Amniotic stem cell (primary cell): Measurements from ENCODE around the gene ABLIM2.
"Not testable (repeated sequence)": the region's sequence is repeated elsewhere in the genome, so short reads cannot be mapped to it uniquely, and the experiment has no call there.

ENCODE experiments used
- DNase-seq: peaks from one replicate; lab custom pipeline; 2025; lab: John Stamatoyannopoulos, UW

Gene ABLIM2

DNA sequence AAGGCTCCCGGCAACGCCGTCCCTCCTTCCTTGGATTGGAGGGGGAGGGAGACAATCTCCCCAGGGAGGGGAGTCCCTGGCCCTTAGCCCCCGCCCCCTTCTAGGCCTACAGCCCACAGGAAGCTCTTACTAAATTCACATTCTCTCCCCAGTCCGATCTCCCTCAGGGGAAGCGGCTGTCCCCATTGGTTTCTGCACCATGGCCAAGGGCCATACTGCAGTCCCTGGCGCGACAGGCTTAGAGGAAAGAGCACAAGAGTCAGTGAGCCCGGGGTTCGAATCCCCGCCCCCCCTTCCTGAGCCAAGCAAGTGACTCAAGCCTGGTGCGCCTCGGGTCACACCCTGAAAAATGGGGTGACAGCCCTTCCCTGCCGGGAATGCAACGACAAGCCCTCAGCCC is 1.1 kb downstream of the ABLIM2 start:
- DNase-seq: no peak

DNA sequence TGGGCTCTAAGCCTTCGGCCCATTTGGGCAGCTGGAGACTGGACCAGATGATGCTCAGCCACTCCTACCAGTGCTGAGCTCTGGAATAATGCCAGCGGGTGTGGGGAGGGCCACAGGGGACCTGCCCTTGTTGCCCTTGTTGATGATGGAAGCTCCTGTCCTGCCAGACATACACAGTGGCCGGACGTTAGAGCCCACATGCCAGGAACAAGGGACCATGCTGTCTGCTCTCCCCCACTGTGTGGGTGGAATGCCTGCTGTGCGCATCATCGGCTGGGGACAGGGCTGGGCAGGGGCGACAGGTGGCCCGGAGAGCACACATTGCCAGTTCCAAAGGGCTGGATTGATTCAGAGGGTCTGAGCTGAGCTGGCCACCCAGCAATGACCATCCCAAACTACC is 2.0 kb downstream of the ABLIM2 start:
- DNase-seq: no peak

DNA sequence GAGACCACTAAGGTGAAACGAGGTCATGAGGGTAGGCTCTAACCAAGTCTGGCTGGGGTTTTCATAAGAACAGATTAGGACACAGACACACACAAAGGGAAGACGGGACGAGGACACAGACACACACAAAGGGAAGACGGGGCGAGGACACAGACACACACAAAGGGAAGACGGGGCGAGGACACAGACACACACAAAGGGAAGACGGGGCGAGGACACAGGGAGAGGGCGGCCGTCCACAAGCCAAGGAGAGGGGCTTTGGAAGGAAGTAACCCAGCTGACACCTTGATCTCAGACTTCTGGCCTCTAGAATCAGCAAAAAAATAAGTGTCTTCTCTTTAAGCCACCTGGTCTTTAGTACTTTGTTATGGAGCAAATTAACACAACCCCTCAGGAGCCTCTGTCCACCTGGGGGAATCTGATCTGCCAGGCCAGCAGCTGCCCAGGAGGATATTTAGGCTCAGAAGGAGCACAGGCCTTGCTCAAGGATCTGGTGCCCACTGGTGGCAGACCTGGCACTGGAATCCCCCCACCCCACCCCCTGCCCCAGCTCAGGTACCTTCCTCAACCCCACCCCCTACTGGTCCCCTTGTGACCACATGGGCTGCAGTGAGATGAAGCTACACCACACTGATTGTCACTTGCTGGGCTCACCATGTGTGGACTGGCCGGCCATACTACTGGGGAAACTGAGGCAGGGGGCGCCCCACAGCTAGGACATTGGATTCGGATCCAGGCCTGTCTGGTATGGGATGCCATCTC is 2.8 kb downstream of the ABLIM2 start:
- DNase-seq: no peak

DNA sequence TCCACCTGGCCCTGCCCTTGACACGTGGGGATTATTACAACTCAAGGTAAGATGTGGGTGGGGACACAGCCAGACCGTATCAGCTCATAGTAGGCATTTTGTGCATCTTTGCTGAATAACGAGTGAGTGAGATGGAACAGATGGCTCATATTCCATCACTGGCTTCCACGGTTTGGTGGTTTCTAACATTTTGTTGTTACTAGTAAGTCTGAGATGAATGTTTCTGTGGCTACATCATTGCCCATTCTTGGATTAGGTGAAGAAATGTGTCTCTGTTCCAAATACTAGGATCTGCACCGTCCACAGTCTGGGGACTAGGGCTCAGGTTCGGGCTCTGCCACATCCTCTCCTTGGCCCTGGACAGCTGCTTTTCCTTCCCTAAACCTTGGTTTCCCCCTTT is 3.6 kb downstream of the ABLIM2 start:
- no peak for DNase-seq

DNA sequence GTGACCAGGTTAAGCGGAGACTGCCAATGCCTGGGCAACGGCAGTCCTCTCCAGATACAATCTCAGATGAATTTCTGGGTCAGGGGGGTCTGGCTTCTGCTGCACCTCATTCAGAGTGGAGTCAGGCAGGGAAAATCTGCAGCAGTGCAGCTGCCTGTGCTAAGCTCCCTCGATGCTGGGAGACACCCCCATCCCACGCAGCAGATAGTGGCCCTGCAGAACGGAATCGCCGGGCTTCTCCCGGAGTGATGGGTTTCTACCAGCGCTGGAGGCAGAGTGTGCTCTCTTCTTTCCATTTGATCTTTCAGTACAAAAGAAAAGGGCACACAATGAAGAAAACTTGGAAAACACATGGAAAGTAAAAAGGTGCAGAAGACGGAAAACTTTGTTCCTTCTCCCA is 5.2 kb downstream of the ABLIM2 start:
- DNase-seq: no peak

DNA sequence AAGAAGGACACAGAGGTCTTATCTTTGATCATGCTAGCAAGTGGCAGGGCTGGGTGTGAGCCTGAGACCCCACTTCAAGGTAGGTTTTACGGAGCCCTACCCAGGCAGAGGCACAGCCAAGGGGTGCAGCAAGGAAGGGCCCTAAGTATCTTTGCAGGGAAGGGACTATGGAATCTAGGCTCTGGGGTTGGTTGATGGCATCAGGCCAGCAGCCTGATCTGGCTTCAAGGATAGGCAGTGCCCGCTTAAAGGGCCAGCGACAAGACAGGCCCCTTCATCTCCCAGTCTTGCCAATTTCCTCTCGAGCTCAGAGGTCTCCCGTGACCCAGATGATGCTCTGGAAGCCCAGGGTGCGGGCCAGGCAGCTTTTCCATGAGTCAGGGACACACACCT is 5.8 kb downstream of the ABLIM2 start:
- DNase-seq: no peak

DNA sequence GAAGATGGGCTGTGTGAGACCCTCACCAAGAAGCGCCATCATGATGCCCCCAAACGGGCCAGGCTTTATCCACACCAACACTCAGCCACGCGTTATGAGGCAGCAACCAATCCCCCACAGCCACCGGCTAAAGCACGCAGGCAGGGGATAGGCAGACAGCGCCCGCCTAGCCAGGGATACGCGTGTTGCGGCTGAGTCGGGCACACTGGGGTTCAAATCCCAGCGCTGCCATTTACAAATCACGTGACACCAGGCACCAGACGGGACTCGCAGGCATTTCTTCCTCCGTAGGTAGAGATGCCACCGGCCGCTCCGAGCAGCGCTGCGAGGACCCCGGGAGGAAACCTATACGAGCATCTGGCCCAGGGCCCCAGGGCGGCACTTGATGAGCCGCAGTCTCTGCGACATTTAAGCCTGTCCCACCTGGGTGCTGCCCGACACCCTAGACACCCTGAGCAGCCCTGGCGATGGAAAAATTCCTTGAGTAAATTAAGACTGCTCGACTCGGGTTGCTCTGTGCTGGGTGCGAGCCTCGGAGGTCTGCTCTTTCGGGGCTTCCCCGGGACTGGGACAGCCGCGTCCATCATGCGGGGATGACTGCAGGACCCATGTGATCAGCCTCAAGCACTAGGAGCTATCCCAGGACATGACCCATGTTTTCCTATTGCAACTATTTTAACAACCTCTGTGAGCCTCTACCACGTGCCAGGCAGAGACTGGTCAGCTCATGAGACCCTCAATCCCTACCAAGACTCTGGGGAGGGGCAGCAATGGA is 6.3 kb downstream of the ABLIM2 start:
- DNase-seq: no peak

DNA sequence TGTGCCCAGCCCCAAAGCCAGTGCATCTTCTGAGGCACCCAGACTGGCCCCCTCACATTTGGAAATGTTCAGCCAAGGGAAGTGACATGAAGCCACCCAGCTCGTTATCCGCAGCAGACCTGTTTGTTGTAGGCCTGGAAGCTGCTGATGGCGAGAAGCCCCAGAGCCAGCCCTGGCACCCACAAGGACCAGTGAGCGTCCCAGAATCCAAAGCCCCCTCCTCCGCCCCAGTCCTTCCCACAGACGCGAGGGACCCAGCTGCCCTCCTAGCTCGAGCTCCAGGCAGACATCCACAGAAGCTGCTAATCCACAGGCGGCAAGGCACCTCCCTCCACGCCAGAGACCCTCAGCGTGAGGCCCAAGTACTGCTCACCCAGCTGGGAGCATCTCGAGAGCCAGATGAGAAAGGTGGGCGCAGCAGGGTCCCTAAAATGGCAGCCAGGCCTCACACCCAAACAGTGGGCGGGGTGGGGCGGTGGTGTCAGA is 7.4 kb downstream of the ABLIM2 start:
- no peak for DNase-seq

DNA sequence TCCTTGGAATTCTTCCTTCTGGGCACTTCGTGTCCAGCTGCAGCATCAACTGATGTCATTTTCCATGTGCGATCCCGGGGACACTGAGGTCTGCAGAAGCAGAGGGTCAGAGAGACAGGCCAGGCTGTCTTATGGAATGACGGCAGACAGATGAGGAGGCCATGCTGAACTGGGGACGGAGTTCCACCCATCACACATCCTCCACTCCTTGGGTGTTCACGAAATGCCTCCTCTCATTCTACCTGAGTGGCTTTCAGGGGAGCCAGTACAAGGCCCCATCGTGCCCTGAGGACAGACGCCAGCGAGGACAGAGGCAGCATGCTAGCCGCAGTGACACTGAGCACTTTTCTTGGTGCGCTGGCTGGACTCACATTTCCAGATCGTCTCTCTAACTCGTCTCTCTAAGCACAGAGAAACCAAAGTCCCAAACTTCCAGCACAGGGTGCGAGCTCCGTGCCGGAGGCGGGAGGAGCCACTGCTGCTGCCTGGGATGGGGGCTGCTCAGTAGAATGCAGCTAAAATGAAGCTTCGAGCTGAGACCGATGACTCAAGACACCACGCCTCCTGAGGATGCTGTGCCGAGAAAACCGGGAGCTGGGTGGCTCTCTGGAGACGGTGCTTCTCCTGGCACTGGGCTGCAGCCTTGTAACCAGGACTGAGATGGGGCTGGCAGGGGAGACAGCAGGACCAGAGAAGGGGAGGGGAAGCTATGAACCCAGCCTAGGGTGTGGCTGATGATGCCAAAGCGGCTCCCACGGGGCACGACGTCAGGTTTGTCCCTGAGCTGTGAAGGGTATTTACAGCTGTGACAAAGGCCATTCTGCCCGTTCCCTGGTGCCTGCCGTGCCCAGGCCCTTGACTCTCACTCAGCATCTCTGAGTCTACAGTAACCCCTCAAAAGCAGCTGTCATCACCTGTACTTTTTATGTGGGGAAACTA is 8.2 kb downstream of the ABLIM2 start:
- no peak for DNase-seq

DNA sequence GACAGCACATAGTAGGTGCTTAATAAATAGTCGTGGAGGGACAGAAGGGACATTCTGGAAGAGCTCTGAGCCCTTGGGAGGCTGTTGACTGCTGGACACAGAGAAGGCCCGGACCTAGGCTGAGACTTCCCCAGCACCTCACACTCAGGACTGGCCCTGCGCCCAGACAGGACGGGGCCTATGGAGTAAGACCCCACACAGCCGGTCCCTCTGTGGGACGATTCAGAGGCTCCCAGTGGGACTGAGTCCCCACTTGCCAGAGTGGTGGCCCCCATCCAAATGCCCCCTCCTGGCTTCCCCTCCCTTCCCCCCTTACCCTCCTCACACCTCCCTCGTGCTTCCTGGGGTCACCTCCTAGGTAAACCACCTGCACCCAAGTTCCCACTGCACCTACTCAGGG is 8.9 kb downstream of the ABLIM2 start:
- no peak for DNase-seq

DNA sequence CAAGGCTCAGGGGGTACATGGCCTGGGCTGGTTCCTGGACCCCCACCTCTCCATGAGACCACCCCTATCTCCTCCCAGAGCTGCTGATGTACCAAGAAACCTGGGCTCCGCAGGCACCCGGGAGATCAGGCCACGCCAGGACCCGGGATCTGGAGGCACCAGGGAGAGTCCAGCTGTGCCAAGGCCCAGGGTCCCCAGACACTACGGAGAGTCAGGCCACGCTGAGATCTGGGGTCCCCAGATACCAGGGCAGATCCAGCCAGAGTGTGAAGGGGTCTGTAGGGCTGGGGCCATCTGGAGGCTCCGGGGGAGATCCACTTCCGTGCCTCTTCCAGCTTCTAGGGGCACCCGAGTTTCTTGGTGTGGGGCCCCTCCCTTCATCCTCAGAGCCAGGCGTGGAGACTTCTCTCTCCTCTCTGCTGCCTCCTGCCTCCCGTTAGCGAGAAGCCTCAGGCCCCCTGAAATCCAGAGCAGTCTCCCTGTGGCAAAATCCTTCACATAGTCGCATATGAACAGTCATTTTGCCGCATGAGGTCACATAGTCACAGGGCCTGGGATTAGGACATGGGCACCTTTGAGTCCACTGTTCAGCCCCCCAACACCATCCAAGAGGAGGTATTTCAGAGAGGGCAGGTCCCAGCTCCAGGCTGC is 9.7 kb downstream of the ABLIM2 start:
- no peak for DNase-seq

DNA sequence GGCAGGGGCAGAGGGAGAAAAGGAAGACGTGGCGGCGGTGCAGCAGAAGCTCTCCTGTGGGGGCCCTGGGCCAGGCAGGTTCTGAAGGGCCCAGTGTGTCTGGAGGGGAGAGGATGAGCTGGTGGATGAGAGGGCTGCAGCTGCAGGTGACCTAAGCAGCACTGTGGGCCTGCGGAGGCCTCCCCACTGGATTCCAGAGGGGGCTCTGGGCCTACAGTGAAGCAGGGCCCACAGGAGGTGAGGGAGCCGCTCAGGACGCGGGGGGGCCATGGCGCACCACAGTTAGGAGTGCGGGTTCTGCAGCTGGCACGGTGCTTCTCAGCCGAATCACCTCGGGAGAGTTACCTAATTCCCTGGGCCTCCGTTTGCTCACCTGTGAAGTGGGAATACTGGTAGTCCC is 10.5 kb downstream of the ABLIM2 start:
- no peak for DNase-seq

DNA sequence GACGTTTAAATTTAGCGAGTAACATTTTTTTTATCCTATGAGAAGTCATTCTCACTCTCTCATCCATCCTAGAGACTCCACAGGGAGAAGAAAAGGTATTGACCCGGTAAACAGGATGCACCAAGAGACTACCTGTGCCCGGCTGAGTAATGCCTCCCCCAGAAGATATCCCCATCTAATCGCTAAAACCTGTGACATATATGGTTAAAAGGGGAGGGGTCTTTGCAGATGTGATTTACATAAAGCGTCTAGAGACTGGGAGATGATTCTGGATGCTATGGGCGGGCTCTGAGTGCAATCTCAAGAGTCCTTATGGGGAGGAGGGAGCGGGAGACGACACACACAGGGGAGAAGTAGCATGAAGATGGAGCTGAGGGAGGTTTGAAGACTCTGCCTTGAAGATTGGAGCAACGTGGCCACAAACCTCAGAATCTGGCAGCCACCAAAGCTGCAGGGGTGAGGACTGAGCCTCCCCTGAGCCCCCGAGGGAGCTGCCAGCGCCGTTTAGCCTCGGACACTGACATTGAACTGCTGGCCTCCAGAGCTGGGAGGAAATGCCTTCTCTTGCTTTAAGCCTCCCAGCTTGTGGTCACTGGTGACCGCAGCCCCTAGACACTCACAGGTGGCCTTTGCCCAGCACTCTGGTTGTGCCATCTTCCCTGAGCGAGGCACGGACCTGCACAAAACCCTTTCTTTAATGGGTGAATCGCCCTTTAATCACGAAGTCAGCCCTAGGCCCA is 11.2 kb downstream of the ABLIM2 start:
- no peak for DNase-seq

DNA sequence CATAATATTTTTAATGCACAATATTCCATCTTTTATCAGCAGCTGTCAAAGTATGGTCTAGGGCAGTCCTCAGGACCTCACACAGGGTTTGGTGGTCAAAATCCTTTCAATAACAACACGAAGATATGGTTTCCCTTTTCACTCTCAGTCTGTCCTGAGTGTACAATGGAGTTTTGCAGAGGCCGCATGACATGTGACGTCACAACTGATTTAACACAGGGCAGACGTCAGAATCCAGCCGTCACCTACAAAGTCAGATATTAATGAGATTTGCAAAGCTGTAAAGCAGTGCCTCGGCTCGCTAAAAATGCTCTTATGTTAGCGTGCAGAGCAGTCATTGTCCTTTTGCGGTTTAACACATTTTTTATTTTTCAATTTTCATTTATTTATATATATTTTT is 12.5 kb downstream of the ABLIM2 start:
- DNase-seq: no peak

DNA sequence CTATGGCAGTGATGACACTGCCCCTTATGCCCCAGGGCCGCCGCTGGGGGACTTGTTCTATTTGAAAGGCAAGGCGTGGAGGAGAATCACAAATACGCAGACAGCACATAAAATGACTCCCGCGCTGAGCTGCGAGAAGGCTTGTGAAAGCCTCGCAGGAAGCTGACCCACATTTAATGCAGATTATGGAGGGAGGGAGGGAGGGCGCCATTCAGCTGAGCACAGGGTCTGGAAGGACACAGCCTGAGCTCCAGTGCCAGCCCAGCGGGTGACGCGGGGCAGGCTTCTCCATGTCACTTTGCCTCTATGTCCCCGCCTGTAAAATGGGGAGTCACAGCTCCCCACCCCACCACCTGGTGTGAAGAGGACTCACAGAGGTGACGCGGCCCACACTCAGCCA is 14.3 kb downstream of the ABLIM2 start:
- no peak for DNase-seq

DNA sequence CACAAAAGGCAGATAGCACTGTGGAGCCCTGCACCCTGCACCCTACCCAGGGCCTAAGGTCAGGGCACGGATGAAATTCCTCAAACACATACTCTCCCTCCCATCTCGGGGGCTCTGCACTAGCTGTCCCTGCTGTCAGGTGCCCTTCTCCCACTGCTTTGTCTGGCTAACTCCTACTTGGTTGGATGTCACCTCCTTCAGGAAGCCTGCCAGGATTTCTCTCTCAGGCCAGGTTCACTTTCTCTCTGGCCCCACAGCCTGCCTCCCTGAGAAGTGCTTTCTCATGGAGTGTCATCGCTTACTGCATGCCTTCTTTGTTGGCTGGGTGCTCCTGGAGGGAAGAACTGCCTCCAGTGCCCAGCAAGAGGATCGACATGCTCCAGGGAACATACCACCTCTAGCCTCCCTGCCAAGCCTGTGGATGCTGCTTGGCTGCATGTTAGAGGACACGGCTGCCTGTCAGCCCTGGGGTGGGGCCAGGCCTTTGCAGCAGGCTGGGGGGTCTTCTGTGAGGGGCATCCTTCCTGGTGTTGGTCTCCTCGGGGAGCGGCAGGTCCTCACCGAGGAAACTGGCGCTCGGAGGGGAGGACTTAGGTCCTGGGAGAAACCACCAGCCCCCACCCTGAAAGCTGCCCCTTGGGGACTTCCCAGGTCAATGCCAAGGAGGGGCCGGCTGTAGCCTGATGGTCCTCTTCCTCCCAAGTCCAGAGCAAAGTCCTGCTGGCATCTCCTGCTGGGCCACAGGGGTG is 15.0 kb downstream of the ABLIM2 start:
- DNase-seq: no peak

DNA sequence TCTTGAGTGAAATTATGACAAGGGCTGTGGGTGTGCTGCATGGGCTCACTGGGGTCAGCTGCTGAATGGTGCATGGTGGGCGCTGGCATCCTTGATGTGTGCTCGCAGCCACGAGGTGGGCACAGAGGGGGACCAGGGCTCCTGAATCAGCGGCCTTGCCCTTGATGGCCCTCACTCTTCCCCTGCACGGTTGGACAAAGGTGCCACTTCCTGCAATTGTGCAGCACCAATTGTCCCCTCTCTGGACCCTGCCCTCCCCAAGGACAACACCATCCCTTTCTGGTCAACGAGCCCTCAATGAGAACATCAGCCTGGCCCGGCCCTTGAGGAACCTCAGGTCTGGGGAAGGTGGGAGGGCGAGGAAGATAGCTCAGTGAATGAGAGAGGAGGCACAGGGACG is 16.1 kb downstream of the ABLIM2 start:
- no peak for DNase-seq

DNA sequence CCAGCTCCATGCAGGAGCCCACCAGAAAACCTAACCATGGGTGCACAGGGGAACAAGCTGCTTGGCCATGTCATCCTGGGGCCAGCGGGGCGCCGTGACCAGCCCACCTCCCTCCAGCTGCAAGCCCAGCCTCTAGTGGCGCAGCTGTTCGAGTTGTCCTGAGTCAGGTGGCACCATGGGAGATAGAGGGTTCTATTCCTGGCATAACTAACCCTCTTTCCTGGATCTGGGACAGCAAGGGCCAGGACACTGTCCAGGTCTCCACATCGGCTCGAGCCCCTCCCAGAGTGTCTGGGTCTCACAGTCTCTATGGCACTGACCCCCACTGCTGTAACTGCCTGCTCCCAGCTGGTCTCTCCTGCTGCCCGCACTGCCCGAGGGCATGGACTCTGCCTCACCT is 16.7 kb downstream of the ABLIM2 start:
- no peak for DNase-seq

DNA sequence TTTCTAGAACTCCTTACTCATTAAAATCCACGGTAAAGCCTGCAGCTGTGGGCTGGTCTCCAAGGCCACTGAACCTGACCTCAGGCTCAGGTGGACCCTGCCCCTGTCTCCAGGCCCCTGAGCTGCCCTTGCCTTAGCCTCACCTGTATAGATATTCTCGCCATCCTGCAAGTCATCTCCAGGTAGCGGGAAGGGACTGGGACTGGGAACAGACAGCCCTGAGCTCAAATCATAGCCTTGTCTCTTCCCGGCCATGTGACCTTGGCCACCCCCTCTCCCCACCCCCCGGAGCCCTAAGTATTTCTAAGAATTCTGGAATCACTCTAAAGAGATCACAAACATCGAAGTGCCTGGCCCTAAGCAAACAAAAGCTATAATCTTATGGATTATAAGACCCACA is 17.7 kb downstream of the ABLIM2 start:
- DNase-seq: no peak

DNA sequence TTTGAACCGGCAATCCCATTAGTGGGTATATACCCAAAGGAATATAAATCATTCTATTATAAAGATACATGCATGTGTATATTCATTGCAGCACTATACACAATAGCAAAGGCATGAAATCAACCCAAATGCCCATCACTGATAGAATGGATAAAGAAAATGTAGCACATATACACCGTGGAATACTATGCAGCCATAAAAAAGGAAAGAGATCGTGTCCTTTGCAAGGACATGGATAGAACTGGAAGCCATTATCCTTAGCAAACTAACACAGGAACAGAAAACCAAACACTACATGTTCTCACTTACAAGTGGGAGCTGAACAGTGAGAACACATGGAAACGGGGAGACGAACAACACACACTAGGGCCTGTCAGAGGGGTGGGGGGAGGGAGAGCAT is 18.9 kb downstream of the ABLIM2 start:
- DNase-seq: not testable (repeated sequence)
